Right lobe of liver (tissue), 4 donors: ENCODE measurements around the gene PASK.

Experiments
- POLR2A ChIP-seq: fragments of 450-650 bp; IDR thresholded peaks from one replicate; pipeline ENCODE4 v1.6.1; 2017; ENCODE audit warnings: antibody characterized with exemption, mild to moderate bottlenecking
- TF ChIP-seq, protein P1 (sequence below), 4 donors: fragments of 200-600 bp in 3 of 4; fragments of 450-650 bp in 1 of 4; IDR thresholded peaks; one replicate each; pipeline versions ENCODE4 v1.5.1 to v1.8.0; 2016 to 2022; ENCODE audit warnings: antibody characterized with exemption in 4 of 4, mild to moderate bottlenecking in 2 of 4
- donor health status: DM: no; HTN: no; CAD: no.
- donor health status: DM: no; HTN: no; CAD: no.
- donor health status: DM: no; HTN: yes; CAD: no.

DNA sequence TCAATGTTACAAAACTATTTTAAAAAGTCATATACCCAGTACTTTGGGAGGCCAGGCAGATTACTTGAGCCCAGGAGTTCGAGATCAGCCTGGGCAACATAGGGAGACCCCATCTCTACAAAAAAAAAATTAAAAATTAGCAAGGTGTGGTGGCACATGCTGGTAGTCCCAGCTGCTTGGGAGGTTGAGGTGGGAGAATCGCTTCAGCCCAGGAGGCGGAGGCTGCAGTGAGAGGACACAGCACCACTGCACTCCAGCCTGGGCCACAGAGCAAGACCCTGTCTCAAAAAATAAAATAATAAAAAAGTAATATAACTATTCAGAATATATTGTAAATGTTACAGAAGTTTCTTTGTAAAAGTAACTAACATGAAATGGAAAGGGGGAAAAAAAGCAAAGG is 1.9 kb downstream of the PASK start:
- TF ChIP-seq, protein P1, sequence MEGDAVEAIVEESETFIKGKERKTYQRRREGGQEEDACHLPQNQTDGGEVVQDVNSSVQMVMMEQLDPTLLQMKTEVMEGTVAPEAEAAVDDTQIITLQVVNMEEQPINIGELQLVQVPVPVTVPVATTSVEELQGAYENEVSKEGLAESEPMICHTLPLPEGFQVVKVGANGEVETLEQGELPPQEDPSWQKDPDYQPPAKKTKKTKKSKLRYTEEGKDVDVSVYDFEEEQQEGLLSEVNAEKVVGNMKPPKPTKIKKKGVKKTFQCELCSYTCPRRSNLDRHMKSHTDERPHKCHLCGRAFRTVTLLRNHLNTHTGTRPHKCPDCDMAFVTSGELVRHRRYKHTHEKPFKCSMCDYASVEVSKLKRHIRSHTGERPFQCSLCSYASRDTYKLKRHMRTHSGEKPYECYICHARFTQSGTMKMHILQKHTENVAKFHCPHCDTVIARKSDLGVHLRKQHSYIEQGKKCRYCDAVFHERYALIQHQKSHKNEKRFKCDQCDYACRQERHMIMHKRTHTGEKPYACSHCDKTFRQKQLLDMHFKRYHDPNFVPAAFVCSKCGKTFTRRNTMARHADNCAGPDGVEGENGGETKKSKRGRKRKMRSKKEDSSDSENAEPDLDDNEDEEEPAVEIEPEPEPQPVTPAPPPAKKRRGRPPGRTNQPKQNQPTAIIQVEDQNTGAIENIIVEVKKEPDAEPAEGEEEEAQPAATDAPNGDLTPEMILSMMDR (IDR thresholded peaks at IDR 0.05): no peak
- TF ChIP-seq POLR2A: no peak
